Motor neuron (in vitro differentiated cells): ENCODE results near the gene CLEC4M. TPM values are rescaled to one million over a fixed set of nuclear protein-coding genes. Genes with fewer than 3 reads are reported as not detected.

Source experiments
- ATAC-seq, 8 experiments: fragments of 200-7000 bp; cut with Tn5 transposase; replicated peaks in 6 of 8; 2 replicates each; pipeline ENCODE4 v1.8.0; 2021; ENCODE audit warnings: mild to moderate bottlenecking in 8 of 8, moderate library complexity in 8 of 8
- H3K27ac ChIP-seq, 2 donors: fragments of 250-450 bp; sonication (Bioruptor Pico); 2 replicates each; pipeline ENCODE4 v1.9.0; 2021; ENCODE audit warnings: antibody characterized with exemption in 2 of 2, mild to moderate bottlenecking in 2 of 2, moderate library complexity in 1 of 2
- H3K4me1 ChIP-seq, 2 donors: fragments of 250-450 bp; sonication (Bioruptor Pico); replicated peaks in 1 of 2; 2 replicates each; pipeline ENCODE4 v1.6.1; 2021; ENCODE audit warnings: antibody characterized with exemption in 2 of 2, mild to moderate bottlenecking in 2 of 2, moderate library complexity in 1 of 2
- H3K4me3 ChIP-seq, 5 donors: fragments of 250-450 bp; sonication (Bioruptor Pico); 2 replicates each; pipeline ENCODE4 v1.9.0; 2021; ENCODE audit warnings: antibody characterized with exemption in 5 of 5, mild to moderate bottlenecking in 5 of 5, moderate library complexity in 4 of 5
- WGBS, 10 experiments: fragments of 450-650 bp; shearing (Covaris generic); methylation state at CpG; one replicate each; pipeline ENCODE4 v1.0.0; 2022; 5-methylcytosine and 5-hydroxymethylcytosine counted together
- in situ Hi-C, 9 experiments: fragments of 400-800 bp; cut with MboI; loops; one replicate each; pipeline ENCODE4 v1.15.0; 2021; ENCODE audit warnings: low sequenced_read_pairs in 9 of 9, low pct_unique_long_range_greater_than_20kb in 2 of 9; ENCODE audit not compliant: unreplicated experiment in 9 of 9
- total RNA-seq, 8 experiments: library from RNA; unstranded; fragments of 300-600 nt; gene quantifications; 2 replicates each; pipeline versions ENCODE4 v1.2.3 to v1.2.4, GENCODE V29; 2022

Gene CLEC4M
- under 1 TPM in 4 of 8 experiments, not detected in 4; 0.10 to 0.71 (median 0.24) TPM for total RNA-seq

- in situ Hi-C loops: no loop called here
Observed at GRCh38 chr19:7762719-7763293, at the start of gene CLEC4M. TSS of gene CLEC4M (plus strand) at chr19:7763243. CDS start at chr19:7763267, 24 bp downstream.

GRCh38 chr19:7715671-7716070 lies 47.4 kb upstream of the CLEC4M start:
- ATAC-seq: no peak
- no peak overlapping the region for H3K27ac ChIP-seq
- H3K4me3 ChIP-seq: no peak overlapping the region
- in situ Hi-C loops: no loop called here
- WGBS, 10 experiments: 40 to 86% methylated on average over 1 of the region's 1 CpG; no CpG with 5 or more reads in 8 of the 10 experiments
- no peaks in the 10 kb centered on the region for H3K4me1 ChIP-seq

More at GRCh38 chr19:7762719-7763293, at the start of gene CLEC4M:
- 23 to 55% (median 52%) methylated on average over 3 to 8 of the region's 8 CpGs; no CpG with 5 or more reads in 4 of the 10 experiments for WGBS, 10 experiments
- no peak for ATAC-seq
- Histone ChIP-seq H3K27ac (no peak within 1 kb of the TSS), H3K4me3 (no peak within 1 kb of the TSS), H3K4me1 (no peaks in the 10 kb centered on the region)

- WGBS, 10 experiments: 0 to 67% (median 54%) methylated on average over 1 of the region's 1 CpG; no CpG with 5 or more reads in 4 of the 10 experiments
- Histone ChIP-seq H3K4me3 (no peak overlapping the region), H3K27ac (no peak overlapping the region), H3K4me1 (no peaks in the 10 kb centered on the region)
- in situ Hi-C loops: no loop called here
- no peak for ATAC-seq
Observed at GRCh38 chr19:7716762-7717161, 46.3 kb upstream of the CLEC4M start.

- in situ Hi-C loops: no loop called here
- H3K4me3 ChIP-seq: no peak overlapping the region
- WGBS, 10 experiments: 0 to 83% (median 40%) methylated on average over 1 to 3 of the region's 8 CpGs; no CpG with 5 or more reads in 5 of the 10 experiments
- ATAC-seq: no peak
- no peak overlapping the region for H3K27ac ChIP-seq
- peaks cover 0 to 3% of the 10 kb centered on the region in 2 donors for H3K4me1 ChIP-seq
Observed at GRCh38 chr19:7718668-7719067, 44.4 kb upstream of the CLEC4M start.

GRCh38 chr19:7720351-7720750 lies 42.7 kb upstream of the CLEC4M start:
- ATAC-seq: no peak

GRCh38 chr19:7722231-7722651 lies 40.8 kb upstream of the CLEC4M start:
- Histone ChIP-seq H3K4me1 (peaks cover 0 to 3% of the 10 kb centered on the region in 2 donors), H3K4me3 (no peak overlapping the region), H3K27ac (no peak overlapping the region)
- WGBS, 10 experiments: 27 to 63% (median 45%) methylated on average over 2 to 4 of the region's 5 CpGs; no CpG with 5 or more reads in 5 of the 10 experiments
- in situ Hi-C loops: no loop called here
- peak in 1 of 8 experiments; percentile 27 for ATAC-seq

More at GRCh38 chr19:7720351-7720750, 42.7 kb upstream of the CLEC4M start:
- peaks cover 0 to 3% of the 10 kb centered on the region in 2 donors for H3K4me1 ChIP-seq
- H3K4me3 ChIP-seq: no peak overlapping the region
- no peak overlapping the region for H3K27ac ChIP-seq
- in situ Hi-C loops: no loop called here
- 29 to 100% (median 80%) methylated on average over 1 to 5 of the region's 6 CpGs; no CpG with 5 or more reads in 3 of the 10 experiments for WGBS, 10 experiments

GRCh38 chr19:7725791-7726190 lies 37.3 kb upstream of the CLEC4M start:
- Histone ChIP-seq H3K27ac (no peak overlapping the region), H3K4me1 (peaks cover 0 to 3% of the 10 kb centered on the region in 2 donors), H3K4me3 (no peak overlapping the region)
- ATAC-seq: no peak
- in situ Hi-C loops: no loop called here
- WGBS, 10 experiments: 0 to 50% (median 13%) methylated on average over 1 to 2 of the region's 2 CpGs; no CpG with 5 or more reads in 1 of the 10 experiments

- no peak overlapping the region for H3K27ac ChIP-seq
- H3K4me3 ChIP-seq: no peak overlapping the region
- H3K4me1 ChIP-seq: no peaks in the 10 kb centered on the region
- peak in 3 of 8 experiments; percentile 15 to 69 (median 32) for ATAC-seq
- 4 to 100% (median 19%) methylated on average over 1 to 12 of the region's 16 CpGs; no CpG with 5 or more reads in 2 of the 10 experiments for WGBS, 10 experiments
- in situ Hi-C loops: no loop called here
Observed at GRCh38 chr19:7729211-7729610, 33.8 kb upstream of the CLEC4M start.

GRCh38 chr19:7729831-7730285 lies 33.2 kb upstream of the CLEC4M start:
- Histone ChIP-seq H3K4me3 (no peak overlapping the region), H3K4me1 (no peaks in the 10 kb centered on the region), H3K27ac (no peak overlapping the region)
- WGBS, 10 experiments: 25 to 40% methylated on average over 1 to 4 of the region's 34 CpGs; no CpG with 5 or more reads in 8 of the 10 experiments
- in situ Hi-C loops: no loop called here
- no peak for ATAC-seq

GRCh38 chr19:7730286-7731217 lies 32.5 kb upstream of the CLEC4M start:
- in situ Hi-C loops: no loop called here
- Histone ChIP-seq H3K4me1 (no peaks in the 10 kb centered on the region), H3K4me3 (no peak overlapping the region), H3K27ac (no peak overlapping the region)
- ATAC-seq: no peak
- WGBS, 10 experiments: 2% methylated on average over 12 of the region's 78 CpGs; no CpG with 5 or more reads in 9 of the 10 experiments

- H3K4me1 ChIP-seq: no peaks in the 10 kb centered on the region
- in situ Hi-C loops: no loop called here
- no peak for ATAC-seq
- H3K4me3 ChIP-seq: no peak overlapping the region
- 16 to 80% (median 58%) methylated on average over 1 to 16 of the region's 39 CpGs; no CpG with 5 or more reads in 6 of the 10 experiments for WGBS, 10 experiments
- H3K27ac ChIP-seq: no peak overlapping the region
Observed at GRCh38 chr19:7731218-7731595, 31.8 kb upstream of the CLEC4M start.

GRCh38 chr19:7731615-7732014 lies 31.4 kb upstream of the CLEC4M start:
- Histone ChIP-seq H3K27ac (no peak overlapping the region), H3K4me1 (no peaks in the 10 kb centered on the region), H3K4me3 (no peak overlapping the region)
- in situ Hi-C loops: no loop called here
- WGBS, 10 experiments: 20 to 100% (median 69%) methylated on average over 1 of the region's 5 CpGs; no CpG with 5 or more reads in 4 of the 10 experiments
- no peak for ATAC-seq

GRCh38 chr19:7732045-7732444 lies 31.0 kb upstream of the CLEC4M start, which contains the start of gene CLEC4G:
TSS of gene CLEC4G (minus strand) at chr19:7732110. CDS start at chr19:7732102, 8 bp downstream.
- WGBS, 10 experiments: 0 to 8% (median 0%) methylated on average over 1 to 3 of the region's 9 CpGs; no CpG with 5 or more reads in 7 of the 10 experiments
- Histone ChIP-seq H3K4me1 (no peaks in the 10 kb centered on the region), H3K27ac (no peak within 1 kb of the TSS), H3K4me3 (no peak within 1 kb of the TSS)
- in situ Hi-C loops: no loop called here
- ATAC-seq: no peak
